H1 (cell line): Measurements from ENCODE around the gene CLEC2D. TPM values are rescaled to one million over a fixed set of nuclear protein-coding genes. Genes with fewer than 3 reads are reported as not detected.

Experiments
- CTCF ChIA-PET: fragments of 300-600 bp; sonication (Branson Sonifier 250); formaldehyde crosslinking; loops from one replicate; lab custom pipeline; 2021; ENCODE audit not compliant: partially characterized antibody; lab: Charles Lee
- POLR2A ChIA-PET: fragments of 300-600 bp; sonication (Branson Sonifier 250); formaldehyde crosslinking; loops from one replicate; lab custom pipeline; 2021; ENCODE audit warnings: inconsistent platforms; ENCODE audit not compliant: partially characterized antibody; lab: Charles Lee
- DNase-seq, 2 experiments: peaks; one replicate each; pipeline versions ENCODE4 v3.0.0 to v3.0.0-alpha.2; 2010 to 2022; ENCODE audit warnings: low spot score in 2 of 2, low read depth in 1 of 2, mixed read lengths in 1 of 2
- FAIRE-seq: peaks from 2 replicates; lab custom pipeline; 2011; peaks lifted over from hg19 to GRCh38; lab: Jason Lieb, UNC
- H2AFZ ChIP-seq: 2 replicates; pipeline ENCODE4 v1.8.1; 2012; ENCODE audit warnings: low read length, inconsistent platforms
- H2AK5ac ChIP-seq: 2 replicates; pipeline ENCODE4 v1.6.1; 2013; ENCODE audit warnings: low read depth, low read length
- H2BK120ac ChIP-seq: replicated peaks from 2 replicates; pipeline ENCODE3; 2013; ENCODE audit warnings: low read depth, low read length, inconsistent platforms
- H2BK12ac ChIP-seq: 2 replicates; pipeline ENCODE4 v1.6.1; 2013; ENCODE audit warnings: low read depth, low read length
- H2BK15ac ChIP-seq: 2 replicates; pipeline ENCODE4 v1.6.1; 2013; ENCODE audit warnings: low read length
- H2BK20ac ChIP-seq: 2 replicates; pipeline ENCODE4 v1.6.1; 2013; ENCODE audit warnings: low read length
- H2BK5ac ChIP-seq: 2 replicates; pipeline ENCODE4 v1.6.1; 2013; ENCODE audit warnings: low read depth, low read length
- H3K14ac ChIP-seq: 2 replicates; pipeline ENCODE4 v1.6.1; 2013; ENCODE audit warnings: inconsistent platforms; ENCODE audit not compliant: insufficient read length
- H3K18ac ChIP-seq: 2 replicates; pipeline ENCODE4 v1.6.1; 2013; ENCODE audit warnings: low read length; ENCODE audit errors: extremely low read depth
- H3K23ac ChIP-seq: 2 replicates; pipeline ENCODE4 v1.6.1; 2013; ENCODE audit warnings: inconsistent platforms; ENCODE audit not compliant: insufficient read length
- H3K23me2 ChIP-seq: 2 replicates; pipeline ENCODE4 v1.6.1; 2013; ENCODE audit warnings: low read depth, low read length
- H3K27ac ChIP-seq: 2 replicates; pipeline ENCODE4 v1.6.1; 2011; ENCODE audit warnings: low read depth, low read length, inconsistent platforms
- H3K27me3 ChIP-seq, 4 experiments: replicated peaks in 1 of 4; 1 replicate in 1 of 4; 2 replicates in 3 of 4; pipeline versions ENCODE4 v1.6.1 to v1.8.1; 2011 to 2013; ENCODE audit warnings: low read length in 3 of 4, mild to moderate bottlenecking in 3 of 4, inconsistent platforms in 2 of 4, mixed read lengths in 2 of 4, moderate library complexity in 1 of 4; ENCODE audit not compliant: control insufficient read depth in 3 of 4, insufficient read depth in 3 of 4; ENCODE audit errors: extremely low read depth in 1 of 4
- H3K36me3 ChIP-seq, 4 experiments: 2 replicates each; pipeline versions ENCODE4 v1.6.1 to v1.8.1; 2011 to 2013; ENCODE audit warnings: mild to moderate bottlenecking in 4 of 4, low read length in 3 of 4, moderate library complexity in 2 of 4, control low read depth in 1 of 4, inconsistent platforms in 1 of 4; ENCODE audit not compliant: insufficient read depth in 4 of 4, control insufficient read depth in 2 of 4
- H3K4ac ChIP-seq: replicated peaks from 2 replicates; pipeline ENCODE3; 2013; ENCODE audit warnings: low read length, low read depth, mixed read lengths, inconsistent platforms; ENCODE audit not compliant: insufficient read length
- H3K4me1 ChIP-seq, 4 experiments: replicated peaks in 1 of 4; 1 replicate in 1 of 4; 2 replicates in 3 of 4; pipeline versions ENCODE4 v1.6.1 to v1.8.1; 2011 to 2013; ENCODE audit warnings: low read length in 3 of 4, inconsistent platforms in 2 of 4, mixed read lengths in 1 of 4; ENCODE audit not compliant: insufficient read depth in 4 of 4, control insufficient read depth in 3 of 4
- H3K4me2 ChIP-seq, 2 experiments: 2 replicates each; pipeline versions ENCODE4 v1.6.1 to v1.8.1; 2011 to 2013; ENCODE audit warnings: low read depth in 2 of 2, low read length in 2 of 2, control low read depth in 1 of 2, inconsistent platforms in 1 of 2, mild to moderate bottlenecking in 1 of 2; ENCODE audit not compliant: insufficient read depth in 1 of 2
- H3K4me3 ChIP-seq, 4 experiments: fragments of 200-600, 300-600 bp in 1 of 4; sonication (generic), shearing (Covaris generic), sonication (Bioruptor Twin) in 1 of 4; 2 replicates each; pipeline versions ENCODE4 v1.5.1 to v1.8.1; 2011 to 2016; ENCODE audit warnings: low read length in 4 of 4, low read depth in 3 of 4, control low read depth in 2 of 4, inconsistent platforms in 2 of 4, mild to moderate bottlenecking in 2 of 4, mixed read lengths in 1 of 4, moderate library complexity in 1 of 4; ENCODE audit not compliant: insufficient read depth in 2 of 4; ENCODE audit errors: extremely low read depth in 1 of 4
- H3K56ac ChIP-seq: replicated peaks from 2 replicates; pipeline ENCODE3; 2013; ENCODE audit warnings: low read depth, mild to moderate bottlenecking, mixed read lengths, low read length, inconsistent platforms; ENCODE audit not compliant: insufficient read length
- H3K79me1 ChIP-seq: 2 replicates; pipeline ENCODE4 v1.6.1; 2013; ENCODE audit warnings: low read depth, low read length, control low read depth
- H3K79me2 ChIP-seq, 2 experiments: 2 replicates each; pipeline versions ENCODE4 v1.6.1 to v1.8.1; 2012 to 2013; ENCODE audit warnings: low read length in 2 of 2, mild to moderate bottlenecking in 2 of 2, inconsistent platforms in 1 of 2; ENCODE audit not compliant: insufficient read depth in 2 of 2, control insufficient read depth in 1 of 2
- H3K9ac ChIP-seq, 4 experiments: replicated peaks in 1 of 4; 1 replicate in 1 of 4; 2 replicates in 3 of 4; pipeline versions ENCODE4 v1.6.1 to v1.8.1; 2011 to 2013; ENCODE audit warnings: low read depth in 3 of 4, low read length in 3 of 4, control low read depth in 2 of 4, mild to moderate bottlenecking in 2 of 4, moderate library complexity in 2 of 4, inconsistent platforms in 1 of 4; ENCODE audit errors: extremely low read depth in 1 of 4
- H3K9me3 ChIP-seq, 2 experiments: 2 replicates each; pipeline versions ENCODE4 v1.6.1 to v1.8.1; 2012 to 2013; ENCODE audit warnings: mild to moderate bottlenecking in 2 of 2, moderate library complexity in 2 of 2, control low read depth in 1 of 2, inconsistent platforms in 1 of 2, low read depth in 1 of 2, low read length in 1 of 2, mixed read lengths in 1 of 2; ENCODE audit not compliant: insufficient read depth in 2 of 2
- H4K20me1 ChIP-seq, 2 experiments: replicated peaks in 1 of 2; 2 replicates each; pipeline versions ENCODE3 to v1.8.1; 2011 to 2013; ENCODE audit warnings: inconsistent platforms in 2 of 2, low read length in 2 of 2, mild to moderate bottlenecking in 1 of 2; ENCODE audit not compliant: insufficient read depth in 2 of 2, control insufficient read depth in 1 of 2
- H4K5ac ChIP-seq: 2 replicates; pipeline ENCODE4 v1.6.1; 2013; ENCODE audit warnings: low read length, low read depth, mixed read lengths, inconsistent platforms; ENCODE audit not compliant: insufficient read length
- H4K8ac ChIP-seq: 2 replicates; pipeline ENCODE4 v1.8.0; 2013; ENCODE audit warnings: mild to moderate bottlenecking, moderate library complexity, low read length, inconsistent platforms; ENCODE audit not compliant: insufficient read depth; ENCODE audit errors: extremely low read depth
- H4K91ac ChIP-seq: replicated peaks from 2 replicates; pipeline ENCODE3; 2013; ENCODE audit warnings: low read length, mixed read lengths, inconsistent platforms; ENCODE audit not compliant: insufficient read length
- BACH1 ChIP-seq: IDR thresholded peaks from 2 replicates; pipeline ENCODE4 v1.6.1; 2012; ENCODE audit warnings: low read length, improper control_type of control experiment
- CTBP2 ChIP-seq: IDR thresholded peaks from 2 replicates; pipeline ENCODE4 v1.7.0; 2011; ENCODE audit warnings: borderline replicate concordance, mild to moderate bottlenecking, moderate library complexity, mixed read lengths, low read length; ENCODE audit not compliant: insufficient read depth, insufficient read length
- FOSL1 ChIP-seq: IDR thresholded peaks from 2 replicates; pipeline ENCODE4 v1.6.1; 2011; ENCODE audit warnings: mild to moderate bottlenecking, low read depth, low read length, moderate library complexity; ENCODE audit not compliant: insufficient read depth
- HDAC2 ChIP-seq, 2 experiments: fragments of 300-600 bp in 1 of 2; sonication (generic) in 1 of 2; IDR thresholded peaks; 2 replicates each; pipeline ENCODE4 v1.6.1; 2011 to 2012; ENCODE audit warnings: low read depth in 2 of 2, low read length in 2 of 2, mild to moderate bottlenecking in 2 of 2, moderate library complexity in 2 of 2, borderline replicate concordance in 1 of 2, inconsistent platforms in 1 of 2
- RBBP5 ChIP-seq: IDR thresholded peaks from 2 replicates; pipeline ENCODE4 v1.7.1; 2012; ENCODE audit warnings: low read depth, mild to moderate bottlenecking, inconsistent platforms, low read length, moderate library complexity, borderline replicate concordance
- RFX5 ChIP-seq: IDR thresholded peaks from 2 replicates; pipeline ENCODE4 v1.6.1; 2011; ENCODE audit warnings: low read depth, low read length, improper control_type of control experiment, borderline replicate concordance
- WGBS, 2 experiments: shearing (Covaris generic) in 1 of 2; methylation state at CpG; one replicate each; pipeline versions ENCODE4 v1.1.6 to v1.1.7; 2013 to 2015; ENCODE audit warnings: low lambda C conversion rate in 2 of 2, mixed read lengths in 2 of 2, inconsistent platforms in 1 of 2, low coverage in 1 of 2, missing lambda C conversion rate in 1 of 2; ENCODE audit not compliant: insufficient replicate concordance in 2 of 2, insufficient coverage in 1 of 2, insufficient read length in 1 of 2; ENCODE audit errors: extremely low coverage in 1 of 2, missing lambda C conversion rate in 1 of 2; 5-methylcytosine and 5-hydroxymethylcytosine counted together
- polyA plus RNA-seq, 7 experiments: library from polyadenylated mRNA; depleted of rRNA in 3 of 7; stranded (reverse) in 5 of 7; unstranded in 2 of 7; fragments of >200 nt in 5 of 7; fragments of 200-250 nt in 2 of 7; gene quantifications; 1 replicate in 5 of 7; 2 replicates in 1 of 7; 4 replicates in 1 of 7; pipeline versions ENCODE4 v1.2.1 to v1.2.3, GENCODE V29; 2011 to 2013; ENCODE audit warnings: missing spikeins in 2 of 7, mixed read lengths in 2 of 7
- total RNA-seq: library from RNA; stranded (reverse); fragmentation: NEBNext Ultra II Directional; extraction: Animal tissue kit (Norgen Biotek cat#: 25700); gene quantifications from 2 replicates; pipeline ENCODE4 v1.2.1, GENCODE V29; 2021
- TF ChIP-seq, protein P1 (sequence below): IDR thresholded peaks from 2 replicates; pipeline ENCODE4 v1.6.1; 2012; ENCODE audit warnings: inconsistent platforms
- TF ChIP-seq, protein P2 (sequence below): IDR thresholded peaks from 2 replicates; pipeline ENCODE4 v1.6.1; 2011; ENCODE audit warnings: low read depth, mild to moderate bottlenecking, low read length; ENCODE audit not compliant: insufficient read depth

CLEC2D gene
- total and polyA plus RNA-seq, 2 of the 8 experiments (the other 6 are each of a cell fraction or from before 2014, with no cell fraction given), result 4.2 to 6.2 TPM

DNA sequence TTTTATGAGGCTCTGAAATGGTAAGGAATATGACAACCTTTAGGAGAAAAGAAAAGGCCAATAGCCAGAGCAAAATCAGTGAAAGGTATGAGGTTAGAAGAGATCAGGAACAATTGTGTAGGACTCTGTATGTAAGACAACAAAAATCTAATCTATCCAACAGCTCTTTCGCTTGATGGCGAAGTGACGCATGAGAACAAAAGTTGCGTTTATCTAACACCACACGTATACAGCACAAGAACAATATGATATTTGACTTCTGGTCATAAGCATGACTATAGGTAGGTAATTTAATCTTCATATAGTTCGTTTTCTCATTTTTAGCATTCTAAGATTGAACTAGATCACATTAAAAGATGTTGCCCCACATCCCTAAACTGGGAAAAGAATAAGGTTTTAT, 61.9 kb downstream of the CLEC2D start:
- no peak overlapping the region for H3K56ac ChIP-seq
- WGBS, 2 experiments, result 77% methylated on average over 6 of the region's 6 CpGs; no CpG with 5 or more reads in 1 of the 2 experiments
- no peak overlapping the region for H2BK120ac ChIP-seq
- H2BK5ac ChIP-seq, result no peak overlapping the region
- H2AFZ ChIP-seq, result no peak overlapping the region
- ChIA-PET POLR2A (no interaction called here), CTCF (interaction anchor here (1.4 kb wide), 1 partner anchor 12 kb away, joined by 5 read pairs; no protein-coding TSS in a partner anchor)
- H3K14ac ChIP-seq, result no peak overlapping the region
- H4K8ac ChIP-seq, result no peak overlapping the region
- H4K5ac ChIP-seq, result no peak overlapping the region
- no peaks in the 10 kb centered on the region for H3K23me2 ChIP-seq
- H3K27ac ChIP-seq, result no peak overlapping the region
- no peak overlapping the region for H2BK12ac ChIP-seq
- H2AK5ac ChIP-seq, result no peak overlapping the region
- H3K4me2 ChIP-seq, result no peak overlapping the region
- no peaks in the 10 kb centered on the region for H3K9me3 ChIP-seq
- H4K91ac ChIP-seq, result no peak overlapping the region
- no peak overlapping the region for H2BK20ac ChIP-seq
- no peak overlapping the region for H3K23ac ChIP-seq
- DNase-seq (no peak), FAIRE-seq (no peak)
- no peak overlapping the region for H3K18ac ChIP-seq
- no peaks in the 10 kb centered on the region for H3K79me2 ChIP-seq
- H3K27me3 ChIP-seq, result no peaks in the 10 kb centered on the region
- no peaks in the 10 kb centered on the region for H3K36me3 ChIP-seq
- H3K4ac ChIP-seq, result no peak overlapping the region
- H4K20me1 ChIP-seq, result no peaks in the 10 kb centered on the region
- H2BK15ac ChIP-seq, result no peak overlapping the region
- H3K4me1 ChIP-seq, result no peaks in the 10 kb centered on the region
- no peak overlapping the region for H3K4me3 ChIP-seq
- no peaks in the 10 kb centered on the region for H3K79me1 ChIP-seq
- no peak overlapping the region for H3K9ac ChIP-seq
- no peak for TF ChIP-seq FOSL1
- TF ChIP-seq HDAC2 (IDR thresholded peaks at IDR 0.05; ENCODE audit: borderline replicate concordance in 1 of 2, low read depth in 2 of 2, low read length in 2 of 2), result no peak
- TF ChIP-seq RBBP5, result no peak
- TF ChIP-seq BACH1, result no peak
- no peak for TF ChIP-seq RFX5
- TF ChIP-seq, protein P1, sequence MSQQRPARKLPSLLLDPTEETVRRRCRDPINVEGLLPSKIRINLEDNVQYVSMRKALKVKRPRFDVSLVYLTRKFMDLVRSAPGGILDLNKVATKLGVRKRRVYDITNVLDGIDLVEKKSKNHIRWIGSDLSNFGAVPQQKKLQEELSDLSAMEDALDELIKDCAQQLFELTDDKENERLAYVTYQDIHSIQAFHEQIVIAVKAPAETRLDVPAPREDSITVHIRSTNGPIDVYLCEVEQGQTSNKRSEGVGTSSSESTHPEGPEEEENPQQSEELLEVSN, result no peak
- no peak for TF ChIP-seq CTBP2
- TF ChIP-seq, protein P2, sequence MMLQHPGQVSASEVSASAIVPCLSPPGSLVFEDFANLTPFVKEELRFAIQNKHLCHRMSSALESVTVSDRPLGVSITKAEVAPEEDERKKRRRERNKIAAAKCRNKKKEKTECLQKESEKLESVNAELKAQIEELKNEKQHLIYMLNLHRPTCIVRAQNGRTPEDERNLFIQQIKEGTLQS, result no peak
